K562 (cell line): Measurements from ENCODE around the gene AFF3. TPM values are rescaled to one million over a fixed set of nuclear protein-coding genes. Genes with fewer than 3 reads are reported as not detected.

Experiments used
- CBX1 ChIP-seq: sonication (generic); IDR thresholded peaks from 2 replicates; pipeline ENCODE4 v1.6.1; 2016; ENCODE audit warnings: antibody characterized with exemption, low read depth, mild to moderate bottlenecking
- RBM15 ChIP-seq: fragments of 200-400 bp; formaldehyde crosslinking; IDR thresholded peaks from 2 replicates; pipeline ENCODE4 v1.6.1; 2018; ENCODE audit warnings: mild to moderate bottlenecking, low read length, moderate library complexity; ENCODE audit not compliant: insufficient read depth
- RBM39 ChIP-seq: fragments of 200-400 bp; formaldehyde crosslinking; optimal IDR thresholded peaks from 2 replicates; pipeline ENCODE3; 2018; ENCODE audit warnings: low read depth, low read length
- SETDB1 ChIP-seq: IDR thresholded peaks from one replicate; pipeline ENCODE4 v1.6.1; 2012; ENCODE audit warnings: low read length, control low read depth, inconsistent platforms
- ZBTB1 ChIP-seq: sonication (generic); formaldehyde crosslinking; IDR thresholded peaks from 2 replicates; pipeline ENCODE4 v1.8.1; 2023; ENCODE audit warnings: missing genetic modification reagents, low read depth, mild to moderate bottlenecking, borderline replicate concordance
- polyA plus RNA-seq, 8 experiments: library from polyadenylated mRNA; depleted of rRNA in 4 of 8; stranded (reverse) in 5 of 8; unstranded in 3 of 8; fragments of >200 nt; fragmentation: Nextera tagmentation in 2 of 8; fragmentation: Illumina TruSeq in 1 of 8; extraction: Ambion mirVana in 2 of 8; extraction: Trizol in 1 of 8; gene quantifications; 2 replicates each; pipeline versions ENCODE4 v1.2.1 to v1.2.3, GENCODE V29; 2011 to 2014; ENCODE audit warnings: inconsistent platforms in 1 of 8, missing spikeins in 1 of 8
- total RNA-seq, 7 experiments: library from RNA; depleted of rRNA in 6 of 7; stranded (reverse); fragments of >200 nt in 6 of 7; fragmentation: Illumina TruSeq in 2 of 7; extraction: Trizol in 2 of 7; gene quantifications; 2 replicates each; pipeline versions ENCODE4 v1.2.1 to v1.2.3, GENCODE V29; 2011 to 2021; ENCODE audit warnings: low replicate concordance in 1 of 7
- TF ChIP-seq, protein P1 (sequence below): sonication (generic); formaldehyde crosslinking; IDR thresholded peaks from 2 replicates; pipeline ENCODE4 v1.8.0; 2023; ENCODE audit warnings: mild to moderate bottlenecking, missing genetic modification reagents
- TF ChIP-seq, protein P2 (sequence below): fragments of 450-650 bp; conservative IDR thresholded peaks from 2 replicates; pipeline ENCODE4 v1.6.1; 2016; ENCODE audit warnings: missing genetic modification characterization, low read depth, mild to moderate bottlenecking, control low read depth, missing compliant biosample characterization
- TF ChIP-seq, protein P3 (sequence below): sonication (generic); formaldehyde crosslinking; IDR thresholded peaks from 2 replicates; pipeline ENCODE4 v1.8.1; 2022; ENCODE audit warnings: missing genetic modification reagents

Gene AFF3
- total and polyA plus RNA-seq, 9 of the 15 experiments (the other 6 are each of a cell fraction or from before 2014, with no cell fraction given) = 0.02 to 0.11 TPM; not detected in 7

DNA sequence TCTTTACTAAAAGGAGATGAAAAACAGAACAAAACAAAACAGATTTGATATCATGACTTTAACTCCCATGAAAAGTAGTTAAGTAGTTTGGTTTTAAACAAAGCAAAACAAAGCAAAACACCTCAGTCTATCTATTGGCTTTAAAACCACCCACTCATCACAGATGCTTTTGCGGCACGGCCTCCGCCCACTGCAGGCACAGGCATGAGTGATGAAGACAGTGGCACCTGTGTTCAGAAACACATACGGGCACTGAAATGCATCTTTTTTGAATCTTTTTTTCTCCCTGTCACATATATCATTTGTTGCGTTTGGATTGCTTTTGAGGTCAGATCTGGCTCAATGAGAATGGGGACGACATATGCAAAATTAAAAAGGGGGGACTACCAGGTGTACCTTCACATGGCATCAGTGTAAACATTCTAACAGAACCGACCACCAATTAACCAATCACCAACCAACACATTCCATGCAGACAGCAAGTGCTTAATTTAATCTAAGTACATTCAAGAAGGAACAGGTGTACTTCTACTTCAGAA, 505.2 kb downstream of the AFF3 start (continued):
- TF ChIP-seq RBM39 = no peak
- no peak for TF ChIP-seq RBM15
- no peak for TF ChIP-seq CBX1
- no peak for TF ChIP-seq SETDB1
- TF ChIP-seq, protein P1, sequence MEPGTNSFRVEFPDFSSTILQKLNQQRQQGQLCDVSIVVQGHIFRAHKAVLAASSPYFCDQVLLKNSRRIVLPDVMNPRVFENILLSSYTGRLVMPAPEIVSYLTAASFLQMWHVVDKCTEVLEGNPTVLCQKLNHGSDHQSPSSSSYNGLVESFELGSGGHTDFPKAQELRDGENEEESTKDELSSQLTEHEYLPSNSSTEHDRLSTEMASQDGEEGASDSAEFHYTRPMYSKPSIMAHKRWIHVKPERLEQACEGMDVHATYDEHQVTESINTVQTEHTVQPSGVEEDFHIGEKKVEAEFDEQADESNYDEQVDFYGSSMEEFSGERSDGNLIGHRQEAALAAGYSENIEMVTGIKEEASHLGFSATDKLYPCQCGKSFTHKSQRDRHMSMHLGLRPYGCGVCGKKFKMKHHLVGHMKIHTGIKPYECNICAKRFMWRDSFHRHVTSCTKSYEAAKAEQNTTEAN (CRISPR knock-in tag) = no peak
- TF ChIP-seq ZBTB1 (CRISPR knock-in tag) = no peak
- TF ChIP-seq, protein P2, sequence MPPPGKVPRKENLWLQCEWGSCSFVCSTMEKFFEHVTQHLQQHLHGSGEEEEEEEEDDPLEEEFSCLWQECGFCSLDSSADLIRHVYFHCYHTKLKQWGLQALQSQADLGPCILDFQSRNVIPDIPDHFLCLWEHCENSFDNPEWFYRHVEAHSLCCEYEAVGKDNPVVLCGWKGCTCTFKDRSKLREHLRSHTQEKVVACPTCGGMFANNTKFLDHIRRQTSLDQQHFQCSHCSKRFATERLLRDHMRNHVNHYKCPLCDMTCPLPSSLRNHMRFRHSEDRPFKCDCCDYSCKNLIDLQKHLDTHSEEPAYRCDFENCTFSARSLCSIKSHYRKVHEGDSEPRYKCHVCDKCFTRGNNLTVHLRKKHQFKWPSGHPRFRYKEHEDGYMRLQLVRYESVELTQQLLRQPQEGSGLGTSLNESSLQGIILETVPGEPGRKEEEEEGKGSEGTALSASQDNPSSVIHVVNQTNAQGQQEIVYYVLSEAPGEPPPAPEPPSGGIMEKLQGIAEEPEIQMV = no peak
- TF ChIP-seq, protein P3, sequence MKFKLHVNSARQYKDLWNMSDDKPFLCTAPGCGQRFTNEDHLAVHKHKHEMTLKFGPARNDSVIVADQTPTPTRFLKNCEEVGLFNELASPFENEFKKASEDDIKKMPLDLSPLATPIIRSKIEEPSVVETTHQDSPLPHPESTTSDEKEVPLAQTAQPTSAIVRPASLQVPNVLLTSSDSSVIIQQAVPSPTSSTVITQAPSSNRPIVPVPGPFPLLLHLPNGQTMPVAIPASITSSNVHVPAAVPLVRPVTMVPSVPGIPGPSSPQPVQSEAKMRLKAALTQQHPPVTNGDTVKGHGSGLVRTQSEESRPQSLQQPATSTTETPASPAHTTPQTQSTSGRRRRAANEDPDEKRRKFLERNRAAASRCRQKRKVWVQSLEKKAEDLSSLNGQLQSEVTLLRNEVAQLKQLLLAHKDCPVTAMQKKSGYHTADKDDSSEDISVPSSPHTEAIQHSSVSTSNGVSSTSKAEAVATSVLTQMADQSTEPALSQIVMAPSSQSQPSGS (CRISPR knock-in tag) = no peak
